GM23338 (cell line): Measurements from ENCODE around the gene SH3BGR. TPM values are rescaled to one million over a fixed set of nuclear protein-coding genes. Genes with fewer than 3 reads are reported as not detected.

Experiments
- CREB1 ChIP-seq: fragments of 250-450 bp; sonication (Bioruptor Pico); IDR thresholded peaks from 2 replicates; pipeline ENCODE4 v1.5.0; 2020; ENCODE audit warnings: low read depth, mild to moderate bottlenecking, moderate library complexity
- EZH2 ChIP-seq: fragments of 200-600 bp; sonication (generic); IDR thresholded peaks from one replicate; pipeline ENCODE4 v1.8.0; 2017; ENCODE audit warnings: antibody characterized with exemption, mild to moderate bottlenecking, low read depth; ENCODE audit not compliant: unreplicated experiment
- EZH2phosphoT487 ChIP-seq: fragments of 200-600 bp; sonication (generic); IDR thresholded peaks from one replicate; pipeline ENCODE4 v1.8.1; 2018; ENCODE audit warnings: antibody characterized with exemption; ENCODE audit not compliant: unreplicated experiment
- JUNB ChIP-seq: IDR thresholded peaks from one replicate; pipeline ENCODE4 v1.6.1; 2016; ENCODE audit warnings: antibody characterized with exemption; ENCODE audit not compliant: unreplicated experiment
- NANOG ChIP-seq: IDR thresholded peaks from 2 replicates; pipeline ENCODE4 v1.6.1; 2016; ENCODE audit warnings: antibody characterized with exemption, borderline replicate concordance
- STAT1 ChIP-seq: IDR thresholded peaks from one replicate; pipeline ENCODE4 v1.6.1; 2016; ENCODE audit warnings: antibody characterized with exemption; ENCODE audit not compliant: unreplicated experiment
- microRNA-seq: library from miRNA; unstranded; fragments of <30 nt; microRNA quantifications from one replicate; pipeline ENCODE4, GENCODE V29; 2017
- polyA plus RNA-seq: library from polyadenylated mRNA; unstranded; fragments of >200 nt; fragmentation: Nextera tagmentation; extraction: Ambion mirVana; gene quantifications from 2 replicates; pipeline ENCODE4 v1.2.1, GENCODE V29; 2016
- small RNA-seq: library from RNA; depleted of rRNA; stranded (forward); fragments of <200 nt; gene quantifications from one replicate; pipeline ENCODE3, GENCODE V24; 2014; ENCODE audit warnings: low replicate concordance
- total RNA-seq: library from RNA; depleted of rRNA; stranded (reverse); fragments of >200 nt; shearing (Covaris generic); gene quantifications from 2 replicates; pipeline ENCODE4 v1.2.3, GENCODE V29; 2014; rRNA removed
- TF ChIP-seq, protein P1 (sequence below), 2 experiments: fragments of 200-600 bp in 1 of 2; sonication (generic) in 1 of 2; conservative IDR thresholded peaks; 2 replicates each; pipeline versions ENCODE4 v1.5.1 to v1.6.1; 2016 to 2017; ENCODE audit warnings: antibody characterized with exemption in 2 of 2, low read depth in 2 of 2, mild to moderate bottlenecking in 2 of 2, moderate library complexity in 1 of 2

The SH3BGR gene
- total and polyA plus RNA-seq, 2 experiments from 2014 or later: 5.9 to 18.9 TPM

DNA sequence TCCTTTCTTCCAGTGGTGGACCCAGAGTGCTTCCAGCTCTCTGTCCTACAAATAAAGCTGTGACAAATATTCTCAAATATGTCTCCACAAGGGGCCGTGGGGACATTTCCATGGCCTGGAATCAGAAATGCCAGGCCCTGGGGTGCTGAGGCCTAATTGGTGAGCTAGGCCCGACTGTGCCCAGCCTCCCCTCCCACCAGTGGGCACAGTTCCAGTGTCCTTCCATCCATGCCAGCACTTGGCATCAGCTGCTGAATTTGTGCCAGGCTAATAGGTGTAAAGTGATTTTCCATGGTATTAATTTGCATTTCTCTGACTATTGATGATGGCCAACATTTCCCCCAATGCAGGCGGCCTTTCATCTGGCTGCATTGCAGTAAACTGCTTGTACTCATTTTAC lies 112.4 kb downstream of the SH3BGR start (continued):
- TF ChIP-seq EZH2phosphoT487 (no peak), EZH2 (no peak), NANOG (no peak), STAT1 (no peak), CREB1 (CRISPR knock-in tag) (no peak), JUNB (no peak)
- TF ChIP-seq, protein P1, sequence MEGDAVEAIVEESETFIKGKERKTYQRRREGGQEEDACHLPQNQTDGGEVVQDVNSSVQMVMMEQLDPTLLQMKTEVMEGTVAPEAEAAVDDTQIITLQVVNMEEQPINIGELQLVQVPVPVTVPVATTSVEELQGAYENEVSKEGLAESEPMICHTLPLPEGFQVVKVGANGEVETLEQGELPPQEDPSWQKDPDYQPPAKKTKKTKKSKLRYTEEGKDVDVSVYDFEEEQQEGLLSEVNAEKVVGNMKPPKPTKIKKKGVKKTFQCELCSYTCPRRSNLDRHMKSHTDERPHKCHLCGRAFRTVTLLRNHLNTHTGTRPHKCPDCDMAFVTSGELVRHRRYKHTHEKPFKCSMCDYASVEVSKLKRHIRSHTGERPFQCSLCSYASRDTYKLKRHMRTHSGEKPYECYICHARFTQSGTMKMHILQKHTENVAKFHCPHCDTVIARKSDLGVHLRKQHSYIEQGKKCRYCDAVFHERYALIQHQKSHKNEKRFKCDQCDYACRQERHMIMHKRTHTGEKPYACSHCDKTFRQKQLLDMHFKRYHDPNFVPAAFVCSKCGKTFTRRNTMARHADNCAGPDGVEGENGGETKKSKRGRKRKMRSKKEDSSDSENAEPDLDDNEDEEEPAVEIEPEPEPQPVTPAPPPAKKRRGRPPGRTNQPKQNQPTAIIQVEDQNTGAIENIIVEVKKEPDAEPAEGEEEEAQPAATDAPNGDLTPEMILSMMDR (conservative IDR thresholded peaks at IDR 0.05; ENCODE audit: low read depth in 2 of 2): no peak

Small RNAs within 50 kb of the gene (microRNA-seq; reads per million reads assigned to microRNA genes)
- not detected for gene MIR6508

Small RNAs within 50 kb of the gene (small RNA-seq; reads per million reads assigned to genes)
- not detected for gene MIR6508

Other genes starting within 250 kb of the SH3BGR start
- 75.5 and 81.9 TPM in 2 replicates for gene BRWD1, start 138.3 kb upstream of the SH3BGR start, total RNA-seq
- 26.4 and 35.2 TPM in 2 replicates for gene BRWD1, start 138.3 kb upstream of the SH3BGR start, polyA plus RNA-seq
- gene HMGN1, start 102.9 kb upstream of the SH3BGR start, total RNA-seq: 403 and 462 TPM in 2 replicates
- gene HMGN1, start 102.9 kb upstream of the SH3BGR start, polyA plus RNA-seq: 800 and 889 TPM in 2 replicates
- gene LCA5L, start 6.2 kb upstream of the SH3BGR start, total RNA-seq: 0.69 TPM in 1 of 2 replicates, not detected in the other
- 0.73 and 1.4 TPM in 2 replicates for gene LCA5L, start 6.2 kb upstream of the SH3BGR start, polyA plus RNA-seq
- gene B3GALT5, start 161.0 kb downstream of the SH3BGR start, total RNA-seq: 31.7 and 37.5 TPM in 2 replicates
- gene B3GALT5, start 161.0 kb downstream of the SH3BGR start, polyA plus RNA-seq: 6.2 TPM in 2 replicates